A549 (cell line): Measurements from ENCODE around the gene ATP8A1. TPM values are rescaled to one million over a fixed set of nuclear protein-coding genes. Genes with fewer than 3 reads are reported as not detected.

Experiments
- ATAC-seq, 2 experiments: fragments of 200-7000 bp in 1 of 2; fragments of >200 bp in 1 of 2; cut with Nextera tagmentation in 1 of 2; cut with Tn5 transposase in 1 of 2; 3 replicates each; pipeline versions ENCODE4 v1.8.0 to v1.9.1; 2018 to 2020; ENCODE audit warnings: mild to moderate bottlenecking in 1 of 2, moderate library complexity in 1 of 2
- CTCF ChIA-PET: fragments of 300-600 bp; sonication (Branson Sonifier 250); formaldehyde crosslinking; extraction: SDS; loops from one replicate; lab custom pipeline; 2021; ENCODE audit warnings: antibody characterized with exemption, inconsistent platforms; lab: Yijun Ruan, JAX
- POLR2A ChIA-PET: fragments of 350-600 bp; formaldehyde crosslinking; extraction: SDS; loops from one replicate; lab custom pipeline; 2021; ENCODE audit warnings: antibody characterized with exemption, inconsistent platforms; lab: Yijun Ruan, JAX
- DNase-seq, 2 experiments: peaks; one replicate each; pipeline versions ENCODE4 v3.0.0 to v3.0.0-alpha.2; 2011 to 2016; ENCODE audit warnings: low read depth in 1 of 2, low spot score in 1 of 2
- FAIRE-seq: peaks from 2 replicates; lab custom pipeline; 2011; peaks lifted over from hg19 to GRCh38; lab: Jason Lieb, UNC
- H3K27ac ChIP-seq, 2 experiments: fragments of >200 bp; sonication (Bioruptor Twin); formaldehyde crosslinking; 3 replicates each; pipeline ENCODE4 v1.5.1; 2016 to 2017
- H3K4me1 ChIP-seq: fragments of >200 bp; sonication (Bioruptor Twin); formaldehyde crosslinking; 3 replicates; pipeline ENCODE4 v1.6.1; 2016
- H3K4me2 ChIP-seq: fragments of >200 bp; sonication (Bioruptor Twin); formaldehyde crosslinking; 3 replicates; pipeline ENCODE4 v1.6.1; 2016
- H3K4me3 ChIP-seq: fragments of >200 bp; sonication (Bioruptor Twin); formaldehyde crosslinking; 3 replicates; pipeline ENCODE4 v1.5.1; 2016
- H3K9me3 ChIP-seq: fragments of >200 bp; sonication (Bioruptor Twin); formaldehyde crosslinking; 3 replicates; pipeline ENCODE4 v1.6.1; 2016
- CHD2 ChIP-seq: fragments of 150-350 bp; IDR thresholded peaks from 2 replicates; pipeline ENCODE4 v1.6.1; 2014; ENCODE audit warnings: low read length; ENCODE audit not compliant: partially characterized antibody
- CTCF ChIP-seq: fragments of >200 bp; sonication (Bioruptor Twin); formaldehyde crosslinking; IDR thresholded peaks from 3 replicates; pipeline ENCODE4 v1.5.1; 2016
- FOSB ChIP-seq: fragments of 250-450 bp; sonication (Bioruptor Pico); IDR thresholded peaks from 2 replicates; pipeline ENCODE4 v1.5.0; 2020; ENCODE audit warnings: mild to moderate bottlenecking, moderate library complexity
- FOSL2 ChIP-seq, 2 experiments: fragments of 450-650 bp in 1 of 2; fragments of >200 bp in 1 of 2; sonication (Bioruptor Twin) in 1 of 2; formaldehyde crosslinking; IDR thresholded peaks; 2 replicates each; pipeline versions ENCODE4 v1.5.0 to v1.6.1; 2016 to 2020; ENCODE audit warnings: mild to moderate bottlenecking in 1 of 2, moderate library complexity in 1 of 2
- GATA3 ChIP-seq: IDR thresholded peaks from 2 replicates; pipeline ENCODE4 v1.6.1; 2012; ENCODE audit warnings: borderline replicate concordance
- HDAC2 ChIP-seq: fragments of 200-600 bp; sonication (generic); IDR thresholded peaks from 2 replicates; pipeline ENCODE4 v1.6.1; 2016
- KDM1A ChIP-seq: fragments of 200-600 bp; sonication (generic); IDR thresholded peaks from 2 replicates; pipeline ENCODE4 v1.6.1; 2016; ENCODE audit warnings: low read depth, mild to moderate bottlenecking
- MAFK ChIP-seq: fragments of 450-650 bp; IDR thresholded peaks from 2 replicates; pipeline ENCODE4 v1.6.1; 2014; ENCODE audit not compliant: partially characterized antibody
- NR3C1 ChIP-seq: fragments of >200 bp; sonication (Bioruptor Twin); formaldehyde crosslinking; IDR thresholded peaks from 3 replicates; pipeline ENCODE4 v1.6.1; 2017
- PHF8 ChIP-seq: fragments of 200-600 bp; sonication (generic); IDR thresholded peaks from 2 replicates; pipeline ENCODE4 v1.6.1; 2016; ENCODE audit warnings: low read depth, mild to moderate bottlenecking, antibody characterized with exemption, moderate library complexity, borderline replicate concordance
- POLR2A ChIP-seq: IDR thresholded peaks from 2 replicates; pipeline ENCODE4 v1.6.1; 2012; ENCODE audit warnings: mild to moderate bottlenecking, low read length
- POLR2AphosphoS2 ChIP-seq: conservative IDR thresholded peaks from 2 replicates; pipeline ENCODE4 v1.6.1; 2012; ENCODE audit warnings: low read length, improper control_type of control experiment, inconsistent platforms
- RCOR1 ChIP-seq: fragments of 150-350 bp; IDR thresholded peaks from 2 replicates; pipeline ENCODE4 v1.6.1; 2014; ENCODE audit warnings: antibody characterized with exemption, low read length, low read depth
- RFX5 ChIP-seq: fragments of 450-650 bp; IDR thresholded peaks from 2 replicates; pipeline ENCODE4 v1.7.1; 2014; ENCODE audit warnings: antibody characterized with exemption, mild to moderate bottlenecking, moderate library complexity
- RNF2 ChIP-seq: fragments of 200-600 bp; sonication (generic); IDR thresholded peaks from 2 replicates; pipeline ENCODE4 v1.6.1; 2016; ENCODE audit warnings: low read depth, mild to moderate bottlenecking, antibody characterized with exemption, moderate library complexity, borderline replicate concordance
- SREBF2 ChIP-seq: fragments of 450-650 bp; IDR thresholded peaks from 2 replicates; pipeline ENCODE4 v1.6.1; 2014; ENCODE audit warnings: mild to moderate bottlenecking, moderate library complexity
- ZNF302 ChIP-seq: fragments of 250-450 bp; sonication (Bioruptor Pico); IDR thresholded peaks from 2 replicates; pipeline ENCODE4 v1.9.0; 2021; ENCODE audit warnings: inconsistent platforms, mild to moderate bottlenecking, moderate library complexity
- ZSCAN20 ChIP-seq: fragments of 250-450 bp; sonication (Bioruptor Pico); IDR thresholded peaks from 2 replicates; pipeline ENCODE4 v1.8.0; 2022; ENCODE audit warnings: mild to moderate bottlenecking, moderate library complexity
- whole genome bisulfite sequencing: methylation state at CpG from one replicate; pipeline ENCODE4 v1.1.6; 2017; ENCODE audit errors: missing lambda C conversion rate; 5-methylcytosine and 5-hydroxymethylcytosine counted together
- polyA plus RNA-seq, 4 experiments: library from polyadenylated mRNA; depleted of rRNA in 3 of 4; stranded (reverse); fragments of >200 nt; fragmentation: RNase III in 1 of 4; extraction: RNeasy Plus Mini Kit Qiagen cat#74134 plus additional on column Dnase treatment in 1 of 4; gene quantifications; 2 replicates in 3 of 4; 3 replicates in 1 of 4; pipeline ENCODE4 v1.2.3, GENCODE V29; 2011 to 2017

Gene ATP8A1
- polyA plus RNA-seq, 2 of the 4 experiments (the other 2 are of a cell fraction), result 0.06 to 0.25 TPM

- TF ChIP-seq RNF2 (no peak), CTCF (no peak), CHD2 (no peak), ZNF302 (no peak), HDAC2 (no peak), SREBF2 (no peak), PHF8 (no peak)
- Histone ChIP-seq H3K4me2 (no peak overlapping the region), H3K9me3 (no peaks in the 10 kb centered on the region), H3K4me1 (no peaks in the 10 kb centered on the region), H3K4me3 (no peak overlapping the region), H3K27ac (no peak overlapping the region)
- DNase-seq, result no peak
- FAIRE-seq, result no peak
- ATAC-seq, result no peak
- ChIA-PET POLR2A (no interaction called here), CTCF (no interaction called here)
- 23% methylated on average over 3 of the region's 3 CpGs for WGBS
Measured at GRCh38 chr4:42474406-42474805, 182.5 kb downstream of the ATP8A1 start.

GRCh38 chr4:42473071-42473684 lies 183.7 kb downstream of the ATP8A1 start:
- Histone ChIP-seq H3K4me1 (no peaks in the 10 kb centered on the region), H3K4me3 (no peak overlapping the region), H3K9me3 (no peaks in the 10 kb centered on the region), H3K27ac (no peak overlapping the region), H3K4me2 (no peak overlapping the region)
- WGBS, result 46% methylated on average over 3 of the region's 3 CpGs
- CTCF ChIA-PET, result no interaction called here
- POLR2A ChIA-PET, result no interaction called here
- FAIRE-seq, result no peak
- TF ChIP-seq GATA3, result no peak
- ATAC-seq, result no peak
- DNase-seq, result no peak

GRCh38 chr4:42471896-42472295 lies 185.0 kb downstream of the ATP8A1 start:
- no peaks in the 10 kb centered on the region for H3K4me1 ChIP-seq
- POLR2A ChIA-PET, result no interaction called here
- no peak overlapping the region for H3K4me2 ChIP-seq
- DNase-seq (no peak), FAIRE-seq (no peak), ATAC-seq (no peak)
- no peaks in the 10 kb centered on the region for H3K9me3 ChIP-seq
- 20% methylated on average over 3 of the region's 3 CpGs for WGBS
- H3K27ac ChIP-seq, result no peak overlapping the region
- CTCF ChIA-PET, result no interaction called here
- no peak overlapping the region for H3K4me3 ChIP-seq
- no peak for TF ChIP-seq FOSB (CRISPR knock-in tag)
- no peak for TF ChIP-seq POLR2A
- no peak for TF ChIP-seq FOSL2 (IDR thresholded peaks at IDR 0.05)
- TF ChIP-seq FOSL2 (CRISPR knock-in tag; IDR thresholded peaks at IDR 0.05), result no peak
- no peak for TF ChIP-seq MAFK
- no peak for TF ChIP-seq KDM1A
- no peak for TF ChIP-seq NR3C1
- TF ChIP-seq RFX5, result no peak
- no peak for TF ChIP-seq RCOR1
- no peak for TF ChIP-seq POLR2AphosphoS2
- no peak for TF ChIP-seq ZSCAN20 (CRISPR knock-in tag)
- no peak for TF ChIP-seq CTCF
